Liver (tissue), 9 donors: ENCODE data around the gene CUL5. TPM values are rescaled to one million over a fixed set of nuclear protein-coding genes. Genes with fewer than 3 reads are reported as not detected.

Experiments used
- DNase-seq: peaks from one replicate; pipeline ENCODE4 v3.0.0-alpha.2; 2017; ENCODE audit warnings: low spot score
- H3K27ac ChIP-seq, 2 donors: one replicate each; pipeline ENCODE4 v1.7.0; 2013; ENCODE audit warnings: inconsistent platforms in 2 of 2, low read length in 2 of 2, control low read depth in 1 of 2, low read depth in 1 of 2, mild to moderate bottlenecking in 1 of 2
- H3K27me3 ChIP-seq, 4 donors: one replicate each; pipeline versions ENCODE4 v1.6.1 to v1.7.0; 2013; ENCODE audit warnings: low read length in 3 of 4, inconsistent platforms in 1 of 4, mild to moderate bottlenecking in 1 of 4, moderate library complexity in 1 of 4; ENCODE audit not compliant: control insufficient read depth in 4 of 4, insufficient read depth in 4 of 4
- H3K36me3 ChIP-seq, 4 donors: one replicate each; pipeline versions ENCODE4 v1.6.1 to v1.7.0; 2013; ENCODE audit warnings: low read length in 3 of 4, mild to moderate bottlenecking in 3 of 4, low read depth in 1 of 4, moderate library complexity in 1 of 4; ENCODE audit not compliant: control insufficient read depth in 4 of 4, insufficient read depth in 3 of 4
- H3K4me1 ChIP-seq, 4 donors: one replicate each; pipeline versions ENCODE4 v1.6.1 to v1.7.0; 2013; ENCODE audit warnings: low read length in 3 of 4, mild to moderate bottlenecking in 3 of 4, moderate library complexity in 1 of 4; ENCODE audit not compliant: control insufficient read depth in 4 of 4, insufficient read depth in 4 of 4
- H3K4me3 ChIP-seq, 3 donors: one replicate each; pipeline versions ENCODE4 v1.6.1 to v1.7.0; 2013; ENCODE audit warnings: low read length in 3 of 3, control low read depth in 1 of 3, low read depth in 1 of 3, mild to moderate bottlenecking in 1 of 3
- H3K9ac ChIP-seq, 2 donors: one replicate each; pipeline ENCODE4 v1.7.0; 2013; ENCODE audit warnings: low read length in 2 of 2, mild to moderate bottlenecking in 2 of 2, moderate library complexity in 2 of 2, control low read depth in 1 of 2, low read depth in 1 of 2
- H3K9me3 ChIP-seq, 4 donors: one replicate each; pipeline versions ENCODE4 v1.6.1 to v1.7.0; 2013; ENCODE audit warnings: low read length in 3 of 4; ENCODE audit not compliant: control insufficient read depth in 4 of 4
- ATF3 ChIP-seq: IDR thresholded peaks from 2 replicates; pipeline ENCODE4 v1.6.1; 2016; ENCODE audit warnings: antibody characterized with exemption
- EGR1 ChIP-seq, 2 donors: IDR thresholded peaks; 2 replicates each; pipeline ENCODE4 v1.6.1; 2016 to 2018; ENCODE audit warnings: antibody characterized with exemption in 2 of 2, low read depth in 2 of 2
- FOXA1 ChIP-seq: IDR thresholded peaks from 2 replicates; pipeline ENCODE4 v1.6.1; 2016; ENCODE audit warnings: antibody characterized with exemption
- FOXA2 ChIP-seq: IDR thresholded peaks from 2 replicates; pipeline ENCODE4 v1.6.1; 2016; ENCODE audit warnings: antibody characterized with exemption
- GABPA ChIP-seq, 2 donors: IDR thresholded peaks in 1 of 2; conservative IDR thresholded peaks in 1 of 2; 2 replicates each; pipeline ENCODE4 v1.6.1; 2016; ENCODE audit warnings: antibody characterized with exemption in 2 of 2, mild to moderate bottlenecking in 1 of 2, moderate library complexity in 1 of 2
- HNF4A ChIP-seq, 2 donors: conservative IDR thresholded peaks; 2 replicates each; pipeline ENCODE4 v1.6.1; 2016; ENCODE audit warnings: antibody characterized with exemption in 2 of 2, mild to moderate bottlenecking in 2 of 2
- HNF4G ChIP-seq: IDR thresholded peaks from 2 replicates; pipeline ENCODE4 v1.6.1; 2016; ENCODE audit warnings: antibody characterized with exemption
- JUND ChIP-seq, 2 donors: IDR thresholded peaks; 2 replicates each; pipeline ENCODE4 v1.6.1; 2016; ENCODE audit warnings: antibody characterized with exemption in 2 of 2
- RAD21 ChIP-seq, 2 donors: IDR thresholded peaks; 2 replicates each; pipeline ENCODE4 v1.6.1; 2016; ENCODE audit warnings: antibody characterized with exemption in 2 of 2, mild to moderate bottlenecking in 2 of 2
- REST ChIP-seq: IDR thresholded peaks from 2 replicates; pipeline ENCODE4 v1.6.1; 2016; ENCODE audit warnings: antibody characterized with exemption, mild to moderate bottlenecking
- RXRA ChIP-seq, 2 donors: IDR thresholded peaks; 2 replicates each; pipeline ENCODE4 v1.6.1; 2017 to 2018; ENCODE audit warnings: antibody characterized with exemption in 2 of 2, mild to moderate bottlenecking in 1 of 2
- SP1 ChIP-seq: IDR thresholded peaks from 2 replicates; pipeline ENCODE4 v1.6.1; 2018; ENCODE audit warnings: antibody characterized with exemption, mild to moderate bottlenecking
- TAF1 ChIP-seq: conservative IDR thresholded peaks from 2 replicates; pipeline ENCODE4 v1.6.1; 2016; ENCODE audit warnings: antibody characterized with exemption, mild to moderate bottlenecking
- YY1 ChIP-seq: IDR thresholded peaks from 2 replicates; pipeline ENCODE4 v1.6.1; 2016; ENCODE audit warnings: antibody characterized with exemption, mild to moderate bottlenecking
- ZBTB33 ChIP-seq: IDR thresholded peaks from 2 replicates; pipeline ENCODE4 v1.6.1; 2016; ENCODE audit warnings: antibody characterized with exemption
- WGBS: extraction: QIAGEN DNeasy Blood & Tissue Kit; methylation state at CpG from one replicate; pipeline ENCODE4 v1.1.7; 2013; 5-methylcytosine and 5-hydroxymethylcytosine counted together
- polyA plus RNA-seq, 2 donors: library from polyadenylated mRNA; stranded (reverse) in 1 of 2; unstranded in 1 of 2; fragments of 200-250 nt in 1 of 2; fragments of >200 nt in 1 of 2; fragmentation: Nextera tagmentation in 1 of 2; extraction: Ambion mirVana in 1 of 2; gene quantifications; one replicate each; pipeline versions ENCODE4 v1.2.1 to v1.2.3, GENCODE V29; 2013 to 2015
- total RNA-seq, 2 donors: library from RNA; depleted of rRNA; stranded (reverse); fragments of >200 nt; gene quantifications; one replicate each; pipeline ENCODE4 v1.2.3, GENCODE V29; 2014
- TF ChIP-seq, protein P1 (sequence below): IDR thresholded peaks from 2 replicates; pipeline ENCODE4 v1.6.1; 2016; ENCODE audit warnings: antibody characterized with exemption
- donor health status: healthy.
- donor health status: healthy.
- donor health status: healthy.
- donor health status: healthy.
- donor health status: healthy.

The CUL5 gene
- total and polyA plus RNA-seq, 4 donors, result 5.6 to 21.1 (median 12.9) TPM

GRCh38 chr11:108034952-108035351 is 26.3 kb downstream of the CUL5 start:
- Histone ChIP-seq H3K9me3 (no peaks in the 10 kb centered on the region), H3K9ac (no peak overlapping the region), H3K4me1 (no peaks in the 10 kb centered on the region), H3K27me3 (no peaks in the 10 kb centered on the region), H3K4me3 (no peak overlapping the region), H3K27ac (no peak overlapping the region), H3K36me3 (peaks cover 0 to 12% (median 1%) of the 10 kb centered on the region in 4 donors)
- WGBS, result 100% methylated on average over 1 of the region's 1 CpG
- DNase-seq, result no peak
- TF ChIP-seq REST, result no peak
- no peak for TF ChIP-seq YY1

DNA sequence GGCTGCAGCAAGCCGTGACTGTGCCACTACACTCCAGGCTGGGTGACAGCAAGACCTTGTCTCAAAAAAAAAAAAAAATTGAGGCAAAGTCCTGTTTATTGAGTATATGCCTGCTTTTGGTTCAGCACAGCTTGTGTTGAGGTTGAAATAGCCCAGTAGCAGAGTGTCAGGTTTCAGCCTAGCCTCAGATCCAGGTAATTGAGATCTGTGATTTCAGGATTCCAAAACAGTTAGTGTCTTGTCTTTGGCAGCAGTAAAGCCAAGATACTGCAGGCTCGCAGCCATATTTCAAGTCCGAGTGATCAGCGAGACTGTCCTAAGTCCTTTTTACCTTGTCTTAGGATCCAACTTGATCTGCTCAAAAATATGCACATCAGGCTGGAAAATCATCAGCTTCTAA is 27.0 kb downstream of the CUL5 start:
- H3K27ac ChIP-seq, result no peak overlapping the region
- DNase-seq, result no peak
- 93% methylated on average over 4 of the region's 4 CpGs for WGBS
- no peaks in the 10 kb centered on the region for H3K4me1 ChIP-seq
- no peak overlapping the region for H3K9ac ChIP-seq
- H3K9me3 ChIP-seq, result no peaks in the 10 kb centered on the region
- H3K36me3 ChIP-seq, result peaks cover 0 to 12% (median 2%) of the 10 kb centered on the region in 4 donors
- no peaks in the 10 kb centered on the region for H3K27me3 ChIP-seq
- H3K4me3 ChIP-seq, result no peak overlapping the region
- TF ChIP-seq SP1, result no peak
- no peak for TF ChIP-seq TAF1
- no peak for TF ChIP-seq GABPA (IDR thresholded peaks at IDR 0.05 in 1 of 2, conservative IDR thresholded peaks at IDR 0.05 in 1 of 2)
- no peak for TF ChIP-seq RXRA (IDR thresholded peaks at IDR 0.05)
- TF ChIP-seq RAD21 (IDR thresholded peaks at IDR 0.05), result no peak
- TF ChIP-seq YY1, result no peak

- WGBS, result 82% methylated on average over 2 of the region's 2 CpGs
- no peak overlapping the region for H3K9ac ChIP-seq
- peaks cover 0 to 12% (median 2%) of the 10 kb centered on the region in 4 donors for H3K36me3 ChIP-seq
- TF ChIP-seq EGR1 (IDR thresholded peaks at IDR 0.05; ENCODE audit: low read depth in 2 of 2) (no peak), RXRA (IDR thresholded peaks at IDR 0.05) (no peak), FOXA2 (no peak), HNF4G (no peak), GABPA (IDR thresholded peaks at IDR 0.05 in 1 of 2, conservative IDR thresholded peaks at IDR 0.05 in 1 of 2) (no peak), FOXA1 (no peak), SP1 (no peak), YY1 (no peak), HNF4A (conservative IDR thresholded peaks at IDR 0.05) (no peak), REST (no peak), ATF3 (no peak), JUND (IDR thresholded peaks at IDR 0.05) (no peak), TAF1 (no peak), ZBTB33 (no peak), RAD21 (IDR thresholded peaks at IDR 0.05) (no peak)
- TF ChIP-seq, protein P1, sequence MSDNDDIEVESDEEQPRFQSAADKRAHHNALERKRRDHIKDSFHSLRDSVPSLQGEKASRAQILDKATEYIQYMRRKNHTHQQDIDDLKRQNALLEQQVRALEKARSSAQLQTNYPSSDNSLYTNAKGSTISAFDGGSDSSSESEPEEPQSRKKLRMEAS, result no peak
Observed at GRCh38 chr11:108037211-108037610, 28.5 kb downstream of the CUL5 start.

More at GRCh38 chr11:108037211-108037610, 28.5 kb downstream of the CUL5 start:
- Histone ChIP-seq H3K4me1 (no peaks in the 10 kb centered on the region), H3K27ac (no peak overlapping the region), H3K27me3 (no peaks in the 10 kb centered on the region), H3K9me3 (no peaks in the 10 kb centered on the region), H3K4me3 (no peak overlapping the region)
- DNase-seq, result no peak
